Esophagus muscularis mucosa (tissue), 4 donors: ENCODE results near the gene POLD1. TPM values are rescaled to one million over a fixed set of nuclear protein-coding genes. Genes with fewer than 3 reads are reported as not detected.

ENCODE experiments used
- DNase-seq: peaks from one replicate; pipeline ENCODE4 v3.0.0-alpha.2; 2017; ENCODE audit errors: extremely low spot score
- H3K27ac ChIP-seq, 4 donors: fragments of 200-600 bp; sonication (generic); replicated peaks in 1 of 4; 1 replicate in 3 of 4; 2 replicates in 1 of 4; pipeline ENCODE4 v1.5.1; 2016 to 2019; ENCODE audit warnings: mild to moderate bottlenecking in 1 of 4
- H3K27me3 ChIP-seq, 4 donors: fragments of 200-600 bp; sonication (generic); one replicate each; pipeline versions ENCODE4 v1.5.1 to v1.6.0; 2016 to 2019
- H3K36me3 ChIP-seq, 4 donors: fragments of 200-600 bp; sonication (generic); one replicate each; pipeline ENCODE4 v1.5.1; 2016 to 2019
- H3K4me1 ChIP-seq, 4 donors: fragments of 200-600 bp; sonication (generic); one replicate each; pipeline ENCODE4 v1.5.1; 2016 to 2019
- H3K4me3 ChIP-seq, 4 donors: fragments of 200-600 bp; sonication (generic); 1 replicate in 2 of 4; 2 replicates in 2 of 4; pipeline ENCODE4 v1.5.1; 2016 to 2019; ENCODE audit warnings: mild to moderate bottlenecking in 4 of 4, moderate library complexity in 1 of 4
- H3K9me3 ChIP-seq, 4 donors: fragments of 200-600 bp; sonication (generic); 1 replicate in 3 of 4; 2 replicates in 1 of 4; pipeline ENCODE4 v1.5.1; 2016 to 2019
- EP300 ChIP-seq: sonication (generic); formaldehyde crosslinking; IDR thresholded peaks from one replicate; pipeline ENCODE4 v1.6.1; 2017; ENCODE audit warnings: antibody characterized with exemption
- POLR2A ChIP-seq: fragments of 450-650 bp; IDR thresholded peaks from one replicate; pipeline ENCODE4 v1.6.1; 2017; ENCODE audit warnings: antibody characterized with exemption, moderate library complexity, mild to moderate bottlenecking, low read depth
- POLR2AphosphoS5 ChIP-seq, 2 donors: sonication (generic); formaldehyde crosslinking; IDR thresholded peaks; one replicate each; pipeline ENCODE4 v1.6.1; 2017; ENCODE audit warnings: antibody characterized with exemption in 2 of 2
- WGBS: methylation state at CpG from one replicate; pipeline ENCODE4 v1.1.5; 2018; 5-methylcytosine and 5-hydroxymethylcytosine counted together
- intact Hi-C: fragments of 100-400 bp; cut with DNase I; formaldehyde crosslinking; loops from one replicate; pipeline ENCODE4 v1.15.1; 2023
- total RNA-seq, 4 donors: library from RNA; depleted of rRNA; stranded (reverse); fragments of >200 nt; gene quantifications; one replicate each; pipeline versions ENCODE4 v1.1.0 to v1.2.1, GENCODE V29; 2016
- TF ChIP-seq, protein P1 (sequence below), 3 experiments: fragments of 200-600 bp in 2 of 3; fragments of 450-650 bp in 1 of 3; sonication (generic) in 2 of 3; IDR thresholded peaks; one replicate each; pipeline ENCODE4 v1.5.1; 2017 to 2019; ENCODE audit warnings: antibody characterized with exemption in 3 of 3, mild to moderate bottlenecking in 2 of 3, moderate library complexity in 1 of 3

POLD1 gene
- total RNA-seq, 4 donors from 2014 or later, result 8.8 to 18.0 (median 11.6) TPM

DNA sequence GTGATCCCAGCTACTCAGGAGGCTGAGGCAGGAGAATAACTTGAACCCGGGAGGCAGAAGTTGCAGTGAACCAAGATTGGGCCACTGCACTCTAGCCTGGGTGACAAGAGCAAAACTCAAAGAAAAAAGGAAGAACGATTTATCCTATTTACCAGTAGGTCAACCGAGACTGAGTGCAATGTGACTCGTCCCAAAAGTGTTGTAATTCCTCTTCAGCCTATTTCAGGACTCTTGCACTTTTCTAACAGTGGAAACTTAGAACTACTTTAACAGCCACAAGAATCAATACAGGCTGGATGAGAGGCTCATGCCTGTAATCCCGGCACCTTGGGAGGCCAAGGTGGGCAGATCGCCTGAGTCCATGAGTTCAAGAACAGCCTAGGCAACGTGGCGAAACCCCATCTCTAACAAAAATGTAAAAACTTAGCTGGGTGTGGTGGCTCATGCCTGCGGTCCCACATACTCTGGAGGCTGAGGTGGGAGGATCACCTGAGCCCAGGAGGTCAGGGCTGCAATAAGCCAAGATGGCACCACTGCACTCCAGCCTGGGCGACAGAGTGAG lies 12.2 kb upstream of the POLD1 start:
- intact Hi-C loops, result no loop called here
- 83% methylated on average over 10 of the region's 10 CpGs for WGBS
- no peak for TF ChIP-seq POLR2A
- TF ChIP-seq, protein P1, sequence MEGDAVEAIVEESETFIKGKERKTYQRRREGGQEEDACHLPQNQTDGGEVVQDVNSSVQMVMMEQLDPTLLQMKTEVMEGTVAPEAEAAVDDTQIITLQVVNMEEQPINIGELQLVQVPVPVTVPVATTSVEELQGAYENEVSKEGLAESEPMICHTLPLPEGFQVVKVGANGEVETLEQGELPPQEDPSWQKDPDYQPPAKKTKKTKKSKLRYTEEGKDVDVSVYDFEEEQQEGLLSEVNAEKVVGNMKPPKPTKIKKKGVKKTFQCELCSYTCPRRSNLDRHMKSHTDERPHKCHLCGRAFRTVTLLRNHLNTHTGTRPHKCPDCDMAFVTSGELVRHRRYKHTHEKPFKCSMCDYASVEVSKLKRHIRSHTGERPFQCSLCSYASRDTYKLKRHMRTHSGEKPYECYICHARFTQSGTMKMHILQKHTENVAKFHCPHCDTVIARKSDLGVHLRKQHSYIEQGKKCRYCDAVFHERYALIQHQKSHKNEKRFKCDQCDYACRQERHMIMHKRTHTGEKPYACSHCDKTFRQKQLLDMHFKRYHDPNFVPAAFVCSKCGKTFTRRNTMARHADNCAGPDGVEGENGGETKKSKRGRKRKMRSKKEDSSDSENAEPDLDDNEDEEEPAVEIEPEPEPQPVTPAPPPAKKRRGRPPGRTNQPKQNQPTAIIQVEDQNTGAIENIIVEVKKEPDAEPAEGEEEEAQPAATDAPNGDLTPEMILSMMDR (IDR thresholded peaks at IDR 0.05), result no peak
- no peak for TF ChIP-seq EP300
- no peak for TF ChIP-seq POLR2AphosphoS5 (IDR thresholded peaks at IDR 0.05)
- Histone ChIP-seq H3K4me1 (peaks cover 9 to 26% (median 15%) of the 10 kb centered on the region in 4 donors), H3K36me3 (no peaks in the 10 kb centered on the region), H3K4me3 (no peak overlapping the region), H3K27ac (no peak overlapping the region), H3K9me3 (no peaks in the 10 kb centered on the region), H3K27me3 (no peaks in the 10 kb centered on the region)
- no peak for DNase-seq

GRCh38 chr19:50376166-50377050 lies 7.7 kb upstream of the POLD1 start, which contains the start of gene NR1H2:
TSS of gene NR1H2 (plus strand) at chr19:50376457. CDS start at chr19:50377606, 1,149 bp downstream.
- Histone ChIP-seq H3K27ac (peak within 1 kb of the TSS; percentile 98 to 100 (median 98)), H3K4me3 (peak within 1 kb of the TSS; percentile 85 to 99 (median 90)), H3K9me3 (no peaks in the 10 kb centered on the region), H3K27me3 (no peaks in the 10 kb centered on the region), H3K36me3 (peaks cover 36 to 43% (median 41%) of the 10 kb centered on the region in 4 donors), H3K4me1 (peaks cover 16 to 28% (median 26%) of the 10 kb centered on the region in 4 donors)
- TF ChIP-seq, protein P1 (IDR thresholded peaks at IDR 0.05), result peak in 1 of 3 experiments; percentile 29
- no peak for TF ChIP-seq POLR2A
- peak; percentile 97 to 99 for TF ChIP-seq POLR2AphosphoS5 (IDR thresholded peaks at IDR 0.05)
- no peak for TF ChIP-seq EP300
- 2% methylated on average over 66 of the region's 67 CpGs for WGBS
- intact Hi-C loops, result no loop called here
- peak; percentile 98 for DNase-seq

GRCh38 chr19:50377051-50377461 lies 7.1 kb upstream of the POLD1 start:
- peak overlapping the region; percentile 98 to 100 (median 98) for H3K27ac ChIP-seq
- TF ChIP-seq POLR2AphosphoS5 (IDR thresholded peaks at IDR 0.05), result no peak
- TF ChIP-seq EP300, result no peak
- TF ChIP-seq POLR2A, result no peak
- TF ChIP-seq, protein P1 (IDR thresholded peaks at IDR 0.05), result no peak
- H3K27me3 ChIP-seq, result no peaks in the 10 kb centered on the region
- H3K4me3 ChIP-seq, result peak overlapping the region; percentile 85 to 99 (median 90)
- peaks cover 16 to 28% (median 26%) of the 10 kb centered on the region in 4 donors for H3K4me1 ChIP-seq
- intact Hi-C loops, result no loop called here
- peaks cover 39 to 50% (median 48%) of the 10 kb centered on the region in 4 donors for H3K36me3 ChIP-seq
- H3K9me3 ChIP-seq, result no peaks in the 10 kb centered on the region
- WGBS, result 44% methylated on average over 7 of the region's 7 CpGs
- DNase-seq, result no peak

- TF ChIP-seq POLR2A, result no peak
- no peak for TF ChIP-seq POLR2AphosphoS5 (IDR thresholded peaks at IDR 0.05)
- no peak for TF ChIP-seq EP300
- TF ChIP-seq, protein P1 (IDR thresholded peaks at IDR 0.05), result no peak
- no peak overlapping the region for H3K4me3 ChIP-seq
These were observed 6.6 kb upstream of the POLD1 start for GRCh38 chr19:50377517-50377916.

More at GRCh38 chr19:50377517-50377916, 6.6 kb upstream of the POLD1 start:
- Histone ChIP-seq H3K9me3 (no peaks in the 10 kb centered on the region), H3K4me1 (peaks cover 16 to 28% (median 26%) of the 10 kb centered on the region in 4 donors), H3K36me3 (peaks cover 44 to 54% (median 52%) of the 10 kb centered on the region in 4 donors), H3K27ac (peak overlapping the region; percentile 98 to 100 (median 98)), H3K27me3 (no peaks in the 10 kb centered on the region)
- no peak for DNase-seq
- WGBS, result 75% methylated on average over 9 of the region's 9 CpGs
- intact Hi-C loops, result no loop called here
